Measurements from ENCODE around the gene MRPL20.

GRCh38 chr1:1398677-1399186 lies 8.4 kb downstream of the MRPL20 start:
- TF ChIP-seq CTCF (IDR thresholded peaks at IDR 0.05) (no peak), POLR2A (IDR thresholded peaks at IDR 0.05) (no peak), POLR2AphosphoS5 (IDR thresholded peaks at IDR 0.05) (no peak), EP300 (IDR thresholded peaks at IDR 0.05) (no peak)
